Ishikawa (cell line): ENCODE results near the gene CLSTN2.

Source experiments
- CEBPB ChIP-seq: IDR thresholded peaks from 2 replicates; pipeline ENCODE4 v1.6.1; 2012
- CREB1 ChIP-seq: IDR thresholded peaks from 2 replicates; pipeline ENCODE4 v1.6.1; 2012; ENCODE audit warnings: low read depth
- EGR1 ChIP-seq: IDR thresholded peaks from 2 replicates; pipeline ENCODE4 v1.6.1; 2012
- EP300 ChIP-seq: IDR thresholded peaks from 2 replicates; pipeline ENCODE4 v1.6.1; 2012; ENCODE audit warnings: borderline replicate concordance
- FOXM1 ChIP-seq: IDR thresholded peaks from 2 replicates; pipeline ENCODE4 v1.6.1; 2012; ENCODE audit warnings: low read depth, borderline replicate concordance
- NFIC ChIP-seq: IDR thresholded peaks from 2 replicates; pipeline ENCODE4 v1.6.1; 2012
- RAD21 ChIP-seq: IDR thresholded peaks from 2 replicates; pipeline ENCODE4 v1.6.1; 2012; ENCODE audit warnings: low read depth
- TAF1 ChIP-seq: IDR thresholded peaks from 2 replicates; pipeline ENCODE4 v1.6.1; 2012; ENCODE audit warnings: low read depth, mild to moderate bottlenecking
- TCF12 ChIP-seq: IDR thresholded peaks from 2 replicates; pipeline ENCODE4 v1.6.1; 2012; ENCODE audit warnings: low read depth
- TEAD4 ChIP-seq: IDR thresholded peaks from 2 replicates; pipeline ENCODE4 v1.6.1; 2012
- YY1 ChIP-seq: IDR thresholded peaks from 2 replicates; pipeline ENCODE4 v1.6.1; 2012; ENCODE audit warnings: low read depth
- ZBTB7A ChIP-seq: IDR thresholded peaks from 2 replicates; pipeline ENCODE4 v1.6.1; 2012; ENCODE audit warnings: low read depth
- TF ChIP-seq, protein P1 (sequence below): IDR thresholded peaks from 2 replicates; pipeline ENCODE4 v1.6.1; 2012
- TF ChIP-seq, protein P2 (sequence below): IDR thresholded peaks from 2 replicates; pipeline ENCODE4 v1.6.1; 2012
- TF ChIP-seq, protein P3 (sequence below): IDR thresholded peaks from 2 replicates; pipeline ENCODE4 v1.6.1; 2012; ENCODE audit warnings: low read depth, mild to moderate bottlenecking

The CLSTN2 gene

DNA sequence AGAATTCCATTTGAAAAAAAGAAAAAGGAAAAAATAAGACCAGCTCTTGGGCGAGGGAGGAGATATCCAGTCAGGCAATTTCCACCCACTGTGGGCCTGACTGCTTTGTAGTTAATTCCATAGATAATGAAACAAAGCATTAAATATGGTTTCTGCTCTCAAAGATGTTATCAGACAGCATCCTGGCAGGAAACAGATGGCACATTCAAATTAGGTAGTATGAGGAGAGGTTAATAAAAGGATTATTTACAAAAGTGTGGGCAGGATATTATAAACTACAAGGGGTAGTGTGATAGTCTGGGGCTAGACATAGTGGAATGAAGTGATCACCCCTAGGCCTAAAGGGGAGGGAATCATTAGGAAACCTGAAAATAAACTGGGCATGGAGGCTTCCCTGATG lies 193.2 kb downstream of the CLSTN2 start:
- no peak for TF ChIP-seq FOXM1
- TF ChIP-seq, protein P1, sequence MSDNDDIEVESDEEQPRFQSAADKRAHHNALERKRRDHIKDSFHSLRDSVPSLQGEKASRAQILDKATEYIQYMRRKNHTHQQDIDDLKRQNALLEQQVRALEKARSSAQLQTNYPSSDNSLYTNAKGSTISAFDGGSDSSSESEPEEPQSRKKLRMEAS, result no peak
- no peak for TF ChIP-seq EP300
- no peak for TF ChIP-seq RAD21
- no peak for TF ChIP-seq EGR1
- TF ChIP-seq, protein P2, sequence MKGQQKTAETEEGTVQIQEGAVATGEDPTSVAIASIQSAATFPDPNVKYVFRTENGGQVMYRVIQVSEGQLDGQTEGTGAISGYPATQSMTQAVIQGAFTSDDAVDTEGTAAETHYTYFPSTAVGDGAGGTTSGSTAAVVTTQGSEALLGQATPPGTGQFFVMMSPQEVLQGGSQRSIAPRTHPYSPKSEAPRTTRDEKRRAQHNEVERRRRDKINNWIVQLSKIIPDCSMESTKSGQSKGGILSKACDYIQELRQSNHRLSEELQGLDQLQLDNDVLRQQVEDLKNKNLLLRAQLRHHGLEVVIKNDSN, result no peak

DNA sequence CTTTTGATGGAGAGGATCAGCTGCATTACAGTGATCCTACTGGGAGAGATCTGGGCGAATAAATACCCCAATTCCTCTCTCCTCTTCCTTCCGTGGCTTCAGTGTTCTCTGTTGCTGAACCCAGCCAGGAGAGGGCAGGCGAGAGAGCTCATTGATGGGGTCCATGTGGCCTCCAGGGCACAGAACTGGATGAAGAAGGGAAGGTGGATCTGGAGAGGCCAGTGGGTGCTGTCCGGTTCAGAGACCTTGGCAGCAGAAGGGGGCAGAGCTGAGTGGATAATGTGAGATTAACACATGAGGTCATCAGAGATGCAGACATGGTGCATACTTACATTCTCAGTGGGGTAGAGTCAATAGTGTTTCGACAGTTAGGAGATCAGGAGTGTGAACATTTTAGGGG lies 193.6 kb downstream of the CLSTN2 start:
- TF ChIP-seq, protein P2, result no peak
- TF ChIP-seq TEAD4 (no peak), RAD21 (peak; percentile 57)

DNA sequence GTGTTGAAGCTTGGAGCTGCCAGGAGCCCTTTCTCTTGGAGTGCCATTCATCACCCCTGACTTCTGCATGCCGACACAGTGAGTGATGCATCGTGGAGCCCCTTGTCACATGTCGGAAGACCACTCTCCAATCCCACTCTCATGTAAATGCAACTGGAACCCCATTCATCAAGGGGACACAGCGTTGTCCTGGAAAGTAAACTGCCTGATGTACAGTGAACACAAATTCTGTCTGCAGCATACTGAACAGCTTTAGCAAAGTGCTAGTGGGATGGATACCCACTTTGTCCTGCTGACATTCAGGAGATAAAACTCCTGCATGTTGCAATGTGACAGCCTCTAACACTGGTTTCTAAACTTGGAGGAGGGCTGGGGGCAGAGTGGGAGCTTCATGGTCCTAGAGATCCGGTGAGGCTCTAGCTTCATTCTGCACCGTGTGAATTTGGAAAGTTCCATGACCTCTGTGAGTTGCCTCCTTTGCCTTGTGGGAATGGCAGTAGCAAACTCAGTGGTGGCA lies 194.8 kb downstream of the CLSTN2 start:
- TF ChIP-seq ZBTB7A (no peak), CEBPB (no peak), FOXM1 (no peak), YY1 (no peak), TCF12 (no peak)
- TF ChIP-seq, protein P1, result no peak

DNA sequence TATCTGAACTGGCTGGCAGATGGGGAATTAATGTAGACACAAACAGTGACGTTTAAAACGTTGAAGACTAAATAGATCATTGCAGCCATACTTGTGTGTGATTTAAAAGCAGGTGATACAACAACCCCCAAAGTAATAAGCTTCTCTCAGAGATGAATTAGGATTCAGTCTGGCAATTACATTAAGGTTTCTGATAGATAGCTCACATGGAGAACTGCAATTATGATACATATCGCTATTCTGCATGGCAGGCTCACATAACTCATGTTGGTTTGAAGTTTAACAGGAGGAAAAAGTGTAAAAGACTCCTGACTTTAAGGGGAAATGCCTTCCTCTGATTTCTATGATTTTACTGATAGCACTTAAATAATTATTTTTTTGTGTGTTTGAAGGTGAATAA lies 196.9 kb downstream of the CLSTN2 start:
- TF ChIP-seq YY1 (no peak), ZBTB7A (no peak), TCF12 (no peak), TAF1 (no peak)

DNA sequence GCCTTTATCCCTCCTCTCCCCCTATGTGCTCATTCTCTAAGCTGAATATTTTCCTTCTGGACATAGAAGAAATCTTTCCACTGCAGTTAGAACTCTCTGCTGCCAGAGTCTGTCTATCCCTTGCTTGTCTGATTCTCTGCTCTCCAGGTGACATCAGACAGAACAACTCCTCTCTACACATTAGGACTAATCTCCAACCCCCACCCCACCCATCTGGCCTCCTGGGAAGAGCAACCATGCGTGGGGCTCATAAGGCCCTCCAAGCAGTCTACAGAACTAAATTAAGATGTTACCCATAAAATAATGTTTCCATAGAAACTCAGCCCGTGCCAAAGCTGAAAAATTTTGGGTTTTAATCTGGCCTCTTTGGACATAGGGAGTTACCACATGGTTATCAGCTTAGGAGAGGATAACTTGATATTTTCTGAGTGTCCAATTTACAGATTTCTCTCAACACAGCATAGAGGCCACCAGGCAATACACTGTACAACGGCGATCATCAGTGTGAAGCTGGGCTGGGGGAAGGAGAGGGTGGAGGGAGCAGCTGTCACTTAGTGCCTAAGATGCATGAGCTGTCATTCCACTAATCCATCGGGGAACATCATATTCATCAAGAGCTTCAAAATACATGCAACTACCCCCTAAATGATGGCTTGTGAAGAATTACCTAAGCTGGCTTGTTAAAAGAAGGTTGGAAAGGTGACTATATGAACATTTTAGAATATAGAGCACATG lies 199.4 kb downstream of the CLSTN2 start:
- no peak for TF ChIP-seq FOXM1
- TF ChIP-seq TAF1, result no peak
- TF ChIP-seq, protein P2, result no peak
- TF ChIP-seq CREB1, result no peak
- TF ChIP-seq NFIC, result no peak
- no peak for TF ChIP-seq CEBPB
- no peak for TF ChIP-seq ZBTB7A
- TF ChIP-seq YY1, result no peak
- TF ChIP-seq EGR1, result no peak
- TF ChIP-seq TCF12, result no peak
- TF ChIP-seq, protein P1, result no peak
- no peak for TF ChIP-seq RAD21
- TF ChIP-seq, protein P3, sequence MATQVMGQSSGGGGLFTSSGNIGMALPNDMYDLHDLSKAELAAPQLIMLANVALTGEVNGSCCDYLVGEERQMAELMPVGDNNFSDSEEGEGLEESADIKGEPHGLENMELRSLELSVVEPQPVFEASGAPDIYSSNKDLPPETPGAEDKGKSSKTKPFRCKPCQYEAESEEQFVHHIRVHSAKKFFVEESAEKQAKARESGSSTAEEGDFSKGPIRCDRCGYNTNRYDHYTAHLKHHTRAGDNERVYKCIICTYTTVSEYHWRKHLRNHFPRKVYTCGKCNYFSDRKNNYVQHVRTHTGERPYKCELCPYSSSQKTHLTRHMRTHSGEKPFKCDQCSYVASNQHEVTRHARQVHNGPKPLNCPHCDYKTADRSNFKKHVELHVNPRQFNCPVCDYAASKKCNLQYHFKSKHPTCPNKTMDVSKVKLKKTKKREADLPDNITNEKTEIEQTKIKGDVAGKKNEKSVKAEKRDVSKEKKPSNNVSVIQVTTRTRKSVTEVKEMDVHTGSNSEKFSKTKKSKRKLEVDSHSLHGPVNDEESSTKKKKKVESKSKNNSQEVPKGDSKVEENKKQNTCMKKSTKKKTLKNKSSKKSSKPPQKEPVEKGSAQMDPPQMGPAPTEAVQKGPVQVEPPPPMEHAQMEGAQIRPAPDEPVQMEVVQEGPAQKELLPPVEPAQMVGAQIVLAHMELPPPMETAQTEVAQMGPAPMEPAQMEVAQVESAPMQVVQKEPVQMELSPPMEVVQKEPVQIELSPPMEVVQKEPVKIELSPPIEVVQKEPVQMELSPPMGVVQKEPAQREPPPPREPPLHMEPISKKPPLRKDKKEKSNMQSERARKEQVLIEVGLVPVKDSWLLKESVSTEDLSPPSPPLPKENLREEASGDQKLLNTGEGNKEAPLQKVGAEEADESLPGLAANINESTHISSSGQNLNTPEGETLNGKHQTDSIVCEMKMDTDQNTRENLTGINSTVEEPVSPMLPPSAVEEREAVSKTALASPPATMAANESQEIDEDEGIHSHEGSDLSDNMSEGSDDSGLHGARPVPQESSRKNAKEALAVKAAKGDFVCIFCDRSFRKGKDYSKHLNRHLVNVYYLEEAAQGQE, result no peak
- TF ChIP-seq EP300, result no peak
- no peak for TF ChIP-seq TEAD4

DNA sequence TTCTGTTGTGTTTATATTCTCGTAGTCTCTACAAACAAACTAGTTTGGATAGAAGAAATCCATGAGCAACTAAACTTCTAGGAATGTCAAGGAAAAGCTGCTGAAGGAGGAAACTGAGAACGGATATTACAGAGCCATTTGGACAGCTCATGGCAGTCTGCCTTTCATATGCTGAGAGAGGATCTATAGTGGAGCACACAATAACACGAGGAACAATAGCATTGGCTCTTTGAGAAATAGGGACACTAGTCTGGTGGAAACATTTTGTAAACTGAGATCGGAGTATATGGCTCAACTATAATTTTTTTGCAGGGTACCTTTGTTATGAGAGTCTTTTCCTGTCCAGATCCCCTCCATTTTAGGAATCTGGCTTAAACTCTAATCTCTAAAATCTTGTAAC lies 200.5 kb downstream of the CLSTN2 start:
- TF ChIP-seq FOXM1 (no peak), ZBTB7A (no peak), TAF1 (no peak), EP300 (no peak), CREB1 (no peak), TEAD4 (no peak), CEBPB (no peak), YY1 (no peak), EGR1 (no peak), RAD21 (no peak)
- TF ChIP-seq, protein P1, result no peak
- TF ChIP-seq, protein P2, result no peak
- TF ChIP-seq, protein P3, result no peak
